ENCODE results near the gene RASEF. TPM values are rescaled to one million over a fixed set of nuclear protein-coding genes. Genes with fewer than 3 reads are reported as not detected.

The RASEF gene
- total RNA-seq, 1 experiment from 2014 or later, result 2.2 TPM

GRCh38 chr9:83036043-83036442, 26.9 kb downstream of the RASEF start:
- Mint-ChIP-seq H3K4me1 (no peaks in the 10 kb centered on the region), H3K4me3 (no peak overlapping the region), H3K27me3 (ENCODE audit: low read depth) (no peaks in the 10 kb centered on the region), H3K9me3 (peaks cover 0 to 10% of the 10 kb centered on the region in 2 experiments; a peak in 3 of 5 replicates), H3K27ac (peak overlapping the region in 1 of 3 experiments; percentile 66; a peak in 2 of 7 replicates), H3K36me3 (ENCODE audit: insufficient read depth in 1 of 3, low read depth in 3 of 3) (peaks cover 0 to 4% (median 0%) of the 10 kb centered on the region in 3 experiments; a peak in 2 of 7 replicates)
- Histone ChIP-seq H2BK5ac (ENCODE audit: insufficient read length, low read length) (no peak overlapping the region), H4K20me1 (ENCODE audit: control insufficient read depth, insufficient read depth, insufficient read length) (no peaks in the 10 kb centered on the region), H4K5ac (ENCODE audit: insufficient read length, low read depth, low read length) (no peak overlapping the region), H3K9me3 (ENCODE audit: control insufficient read depth, low read depth, low read length) (no peaks in the 10 kb centered on the region), H3T11ph (ENCODE audit: low read length) (no peak overlapping the region), H3K18ac (ENCODE audit: insufficient read length, low read depth, low read length) (no peak overlapping the region), H3K27me3 (ENCODE audit: insufficient read depth, low read length) (no peaks in the 10 kb centered on the region), H2BK15ac (ENCODE audit: low read depth, low read length) (no peak overlapping the region), H2BK12ac (ENCODE audit: insufficient read length, low read depth, low read length) (no peak overlapping the region), H3K79me1 (ENCODE audit: insufficient read depth, low read depth, low read length, poor library complexity, severe bottlenecking) (no peaks in the 10 kb centered on the region), H3K79me2 (ENCODE audit: insufficient read depth, low read length) (no peaks in the 10 kb centered on the region), H4K8ac (replicated peaks; ENCODE audit: insufficient read length, low read depth, low read length) (no peak overlapping the region), H3K27ac (ENCODE audit: insufficient read length, low read depth, low read length) (no peak overlapping the region), H4K91ac (ENCODE audit: insufficient read length, low read depth, low read length) (no peak overlapping the region), H3K4me1 (ENCODE audit: insufficient read depth, low read length) (no peaks in the 10 kb centered on the region), H2AK5ac (ENCODE audit: insufficient read length, low read length) (no peak overlapping the region), H3K4me2 (ENCODE audit: insufficient read depth, insufficient read length, low read length) (no peak overlapping the region), H2BK20ac (ENCODE audit: low read depth, low read length, poor library complexity, severe bottlenecking) (no peak overlapping the region), H3K14ac (ENCODE audit: insufficient read depth, low read length) (no peak overlapping the region), H3K4ac (ENCODE audit: low read depth, low read length) (no peak overlapping the region), H2BK120ac (ENCODE audit: low read depth, low read length, poor library complexity, severe bottlenecking) (no peak overlapping the region), H3K9ac (ENCODE audit: extremely low read depth, insufficient read length, low read length) (no peak overlapping the region), H3K23me2 (ENCODE audit: insufficient read length, low read depth, low read length, poor library complexity, severe bottlenecking) (no peaks in the 10 kb centered on the region), H3K23ac (ENCODE audit: insufficient read length, low read depth, low read length) (no peak overlapping the region), H3K56ac (ENCODE audit: insufficient read length, low read depth, low read length) (no peak overlapping the region), H2AFZ (ENCODE audit: low read length) (no peak overlapping the region)
- no peak for DNase-seq
- no peak for TF ChIP-seq CTCF (conservative IDR thresholded peaks at IDR 0.05)
- no CpG with 5 or more reads among the region's 2 CpGs for WGBS (ENCODE audit: extremely low coverage, insufficient read length, low lambda C conversion rate)

Data from H9 (cell line).